ENCODE results near the gene LMF2. TPM values are rescaled to one million over a fixed set of nuclear protein-coding genes. Genes with fewer than 3 reads are reported as not detected.
A peak's percentile ranks its signal among the peaks of the same experiment; 100 is the strongest.

The LMF2 gene
- total RNA-seq, 1 donor from 2014 or later = 93.2 TPM

DNA sequence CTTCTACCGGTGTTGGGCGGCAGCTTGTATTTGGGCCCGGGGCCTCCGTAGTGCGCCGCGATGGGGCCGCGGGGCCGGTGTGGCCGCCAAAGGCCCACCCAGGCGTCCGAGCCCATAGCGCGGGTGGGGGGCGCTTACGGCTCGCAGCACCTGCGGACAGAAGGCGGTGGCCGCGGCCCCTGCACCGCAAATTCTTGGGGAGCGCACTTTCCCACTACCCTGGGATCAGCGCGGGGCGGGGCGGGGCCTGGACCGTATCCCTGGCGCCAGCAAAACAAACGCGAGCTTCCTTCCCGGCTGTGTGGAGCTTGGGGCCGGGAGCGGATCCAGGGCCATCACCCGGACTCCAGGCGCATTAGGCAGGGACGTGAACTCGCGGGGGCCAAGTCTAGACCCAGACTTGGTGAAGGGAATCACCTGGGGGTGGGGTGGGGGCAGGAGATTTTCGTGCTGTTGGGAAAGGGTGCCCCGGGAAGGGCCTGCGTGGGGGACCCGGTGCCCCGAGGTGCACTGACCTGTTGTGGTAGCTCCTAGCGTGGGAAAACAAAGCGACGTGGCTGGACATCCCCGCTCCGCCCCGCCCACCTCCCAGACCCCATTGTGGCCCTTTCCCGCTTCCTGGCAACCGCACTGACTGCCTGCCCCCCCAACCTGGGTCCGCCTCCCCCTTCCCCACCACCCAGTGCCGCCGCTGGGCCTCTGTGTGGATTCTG lies 24.6 kb upstream of the LMF2 start:
- H3K36me3 ChIP-seq (ENCODE audit: insufficient read depth, low read length) = no peaks in the 10 kb centered on the region
- peaks cover 11% of the 10 kb centered on the region for H3K4me1 ChIP-seq (ENCODE audit: insufficient read depth, low read length)
- peaks cover 2% of the 10 kb centered on the region for H3K79me2 ChIP-seq (ENCODE audit: insufficient read depth, low read length)
- peaks cover 2% of the 10 kb centered on the region for H3K36me3 Mint-ChIP-seq (ENCODE audit: low read depth, unreplicated experiment)
- peaks cover 17% of the 10 kb centered on the region for H4K20me1 ChIP-seq (ENCODE audit: insufficient read depth, low read length)
- DNase-seq (ENCODE audit: low read depth) (peak; percentile 34), FAIRE-seq (no peak)
- H3K27me3 ChIP-seq (ENCODE audit: insufficient read depth, low read length) = peaks cover 30% of the 10 kb centered on the region
- no peaks in the 10 kb centered on the region for H3K9me3 ChIP-seq (ENCODE audit: insufficient read depth, low read depth, low read length)
- peak overlapping the region; percentile 70 for H3K4me2 ChIP-seq (ENCODE audit: low read length)
- TF ChIP-seq EZH2 (IDR thresholded peaks at IDR 0.05; ENCODE audit: insufficient read depth, low read length) = peak; percentile 13
- TF ChIP-seq, protein P1, sequence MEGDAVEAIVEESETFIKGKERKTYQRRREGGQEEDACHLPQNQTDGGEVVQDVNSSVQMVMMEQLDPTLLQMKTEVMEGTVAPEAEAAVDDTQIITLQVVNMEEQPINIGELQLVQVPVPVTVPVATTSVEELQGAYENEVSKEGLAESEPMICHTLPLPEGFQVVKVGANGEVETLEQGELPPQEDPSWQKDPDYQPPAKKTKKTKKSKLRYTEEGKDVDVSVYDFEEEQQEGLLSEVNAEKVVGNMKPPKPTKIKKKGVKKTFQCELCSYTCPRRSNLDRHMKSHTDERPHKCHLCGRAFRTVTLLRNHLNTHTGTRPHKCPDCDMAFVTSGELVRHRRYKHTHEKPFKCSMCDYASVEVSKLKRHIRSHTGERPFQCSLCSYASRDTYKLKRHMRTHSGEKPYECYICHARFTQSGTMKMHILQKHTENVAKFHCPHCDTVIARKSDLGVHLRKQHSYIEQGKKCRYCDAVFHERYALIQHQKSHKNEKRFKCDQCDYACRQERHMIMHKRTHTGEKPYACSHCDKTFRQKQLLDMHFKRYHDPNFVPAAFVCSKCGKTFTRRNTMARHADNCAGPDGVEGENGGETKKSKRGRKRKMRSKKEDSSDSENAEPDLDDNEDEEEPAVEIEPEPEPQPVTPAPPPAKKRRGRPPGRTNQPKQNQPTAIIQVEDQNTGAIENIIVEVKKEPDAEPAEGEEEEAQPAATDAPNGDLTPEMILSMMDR (IDR thresholded peaks at IDR 0.05; ENCODE audit: insufficient read depth, low read depth, low read length) = no peak
- no peak overlapping the region for H3K4me3 ChIP-seq (ENCODE audit: insufficient read depth, low read depth, low read length)
- no peak overlapping the region for H3K27ac ChIP-seq (ENCODE audit: low read depth, low read length)
- H3K27ac Mint-ChIP-seq (ENCODE audit: unreplicated experiment) = peak overlapping the region; percentile 69
- peaks cover 7% of the 10 kb centered on the region for H3K9me3 Mint-ChIP-seq (ENCODE audit: unreplicated experiment)
- peak overlapping the region; percentile 76 for H3K4me3 Mint-ChIP-seq (ENCODE audit: unreplicated experiment)
- H3K9ac ChIP-seq (ENCODE audit: low read length) = no peak overlapping the region
- H3K27me3 Mint-ChIP-seq (ENCODE audit: low read depth, unreplicated experiment) = peaks cover 12% of the 10 kb centered on the region
- no peak overlapping the region for H2AFZ ChIP-seq (ENCODE audit: low read depth, low read length)
- H3K4me1 Mint-ChIP-seq (ENCODE audit: low read depth, unreplicated experiment) = no peaks in the 10 kb centered on the region

DNA sequence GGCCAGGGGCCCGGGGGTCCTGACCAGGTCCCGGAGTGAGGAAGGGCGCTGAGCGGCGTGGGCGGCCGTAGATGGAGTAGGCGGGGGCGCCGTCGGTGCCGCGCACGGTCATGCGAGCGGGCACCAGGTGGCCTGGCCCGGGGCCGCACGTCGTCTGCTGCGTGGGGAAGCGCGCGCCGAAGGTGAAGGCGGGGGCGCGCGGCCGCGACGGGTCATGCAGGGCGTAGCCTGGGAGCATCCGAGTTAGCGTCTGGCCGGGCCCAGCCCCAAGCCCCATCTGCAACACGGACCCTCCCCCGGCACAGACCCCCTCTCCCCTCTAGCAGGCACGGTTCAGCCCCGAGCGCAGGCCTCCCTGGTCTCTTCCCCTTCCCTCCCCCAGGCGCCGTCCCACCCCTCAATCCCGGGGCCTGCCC lies 24.1 kb upstream of the LMF2 start:
- Mint-ChIP-seq H3K9me3 (ENCODE audit: unreplicated experiment) (peaks cover 7% of the 10 kb centered on the region), H3K27me3 (ENCODE audit: low read depth, unreplicated experiment) (peaks cover 12% of the 10 kb centered on the region), H3K4me3 (ENCODE audit: unreplicated experiment) (no peak overlapping the region), H3K36me3 (ENCODE audit: low read depth, unreplicated experiment) (peaks cover 2% of the 10 kb centered on the region), H3K27ac (ENCODE audit: unreplicated experiment) (no peak overlapping the region), H3K4me1 (ENCODE audit: low read depth, unreplicated experiment) (no peaks in the 10 kb centered on the region)
- Histone ChIP-seq H2AFZ (ENCODE audit: low read depth, low read length) (no peak overlapping the region), H3K27me3 (ENCODE audit: insufficient read depth, low read length) (peaks cover 30% of the 10 kb centered on the region), H4K20me1 (ENCODE audit: insufficient read depth, low read length) (peaks cover 17% of the 10 kb centered on the region), H3K4me1 (ENCODE audit: insufficient read depth, low read length) (peaks cover 17% of the 10 kb centered on the region), H3K9ac (ENCODE audit: low read length) (no peak overlapping the region), H3K27ac (ENCODE audit: low read depth, low read length) (no peak overlapping the region), H3K36me3 (ENCODE audit: insufficient read depth, low read length) (no peaks in the 10 kb centered on the region), H3K4me2 (ENCODE audit: low read length) (peak overlapping the region; percentile 70), H3K79me2 (ENCODE audit: insufficient read depth, low read length) (peaks cover 8% of the 10 kb centered on the region), H3K9me3 (ENCODE audit: insufficient read depth, low read depth, low read length) (no peaks in the 10 kb centered on the region), H3K4me3 (ENCODE audit: insufficient read depth, low read depth, low read length) (no peak overlapping the region)
- TF ChIP-seq EZH2 (IDR thresholded peaks at IDR 0.05; ENCODE audit: insufficient read depth, low read length) = peak; percentile 92
- TF ChIP-seq, protein P1 (IDR thresholded peaks at IDR 0.05; ENCODE audit: insufficient read depth, low read depth, low read length) = no peak
- DNase-seq (ENCODE audit: low read depth) (no peak), FAIRE-seq (no peak)
